Hepatocyte (in vitro differentiated cells): ENCODE measurements around the gene FUT1. TPM values are rescaled to one million over a fixed set of nuclear protein-coding genes. Genes with fewer than 3 reads are reported as not detected.

ENCODE experiments used
- DNase-seq: peaks from one replicate; pipeline ENCODE4 v3.0.0-alpha.2; 2016; ENCODE audit warnings: low spot score
- H2AFZ ChIP-seq: fragments of 200-600 bp; sonication (generic); 2 replicates; pipeline ENCODE4 v1.6.0; 2016; ENCODE audit warnings: antibody characterized with exemption, mild to moderate bottlenecking
- H3K27ac ChIP-seq: fragments of 200-600 bp; sonication (generic); 2 replicates; pipeline ENCODE4 v1.5.1; 2016; ENCODE audit warnings: mild to moderate bottlenecking
- H3K27me3 ChIP-seq: fragments of 200-600 bp; sonication (generic); 2 replicates; pipeline ENCODE4 v1.6.1; 2016
- H3K36me3 ChIP-seq: fragments of 200-600 bp; sonication (generic); replicated peaks from 2 replicates; pipeline ENCODE4 v1.5.1; 2016; ENCODE audit warnings: low read depth; ENCODE audit not compliant: insufficient read depth
- H3K4me1 ChIP-seq: fragments of 200-600 bp; sonication (generic); 2 replicates; pipeline ENCODE4 v1.5.1; 2016; ENCODE audit warnings: mild to moderate bottlenecking, moderate library complexity; ENCODE audit not compliant: insufficient read depth
- H3K4me2 ChIP-seq: fragments of 200-600 bp; sonication (generic); 2 replicates; pipeline ENCODE4 v1.6.0; 2016
- H3K4me3 ChIP-seq: fragments of 200-600 bp; sonication (generic); 2 replicates; pipeline ENCODE4 v1.5.1; 2016; ENCODE audit warnings: mild to moderate bottlenecking
- H3K79me2 ChIP-seq: fragments of 200-600 bp; sonication (generic); 2 replicates; pipeline ENCODE4 v1.6.0; 2017; ENCODE audit warnings: mild to moderate bottlenecking
- H3K9me2 ChIP-seq: fragments of 200-600 bp; sonication (generic); replicated peaks from 2 replicates; pipeline ENCODE4 v1.6.0; 2017; ENCODE audit warnings: mild to moderate bottlenecking; ENCODE audit not compliant: insufficient read depth
- H3K9me3 ChIP-seq: fragments of 200-600 bp; sonication (generic); 2 replicates; pipeline ENCODE4 v1.5.1; 2016; ENCODE audit warnings: low read depth, mild to moderate bottlenecking
- H4K20me1 ChIP-seq: fragments of 200-600 bp; sonication (generic); 2 replicates; pipeline ENCODE4 v1.6.0; 2016; ENCODE audit warnings: mild to moderate bottlenecking; ENCODE audit not compliant: insufficient read depth, poor library complexity, severe bottlenecking
- CTCF ChIP-seq: fragments of 200-600 bp; sonication (generic); IDR thresholded peaks from 2 replicates; pipeline ENCODE4 v1.5.1; 2016; ENCODE audit warnings: antibody characterized with exemption, mild to moderate bottlenecking; ENCODE audit not compliant: poor library complexity
- EZH2 ChIP-seq: fragments of 200-600 bp; sonication (generic); IDR thresholded peaks from 2 replicates; pipeline ENCODE4 v1.6.1; 2016; ENCODE audit warnings: antibody characterized with exemption, mild to moderate bottlenecking, borderline replicate concordance
- EZH2phosphoT487 ChIP-seq: fragments of 200-600 bp; sonication (generic); IDR thresholded peaks from one replicate; pipeline ENCODE4 v1.6.1; 2018; ENCODE audit warnings: antibody characterized with exemption, mild to moderate bottlenecking, low read depth, moderate library complexity; ENCODE audit not compliant: unreplicated experiment, severe bottlenecking
- WGBS: methylation state at CpG from one replicate; pipeline ENCODE4 v1.1.6; 2016; ENCODE audit warnings: low lambda C conversion rate; ENCODE audit errors: missing lambda C conversion rate; 5-methylcytosine and 5-hydroxymethylcytosine counted together
- polyA plus RNA-seq: library from polyadenylated mRNA; unstranded; fragments of >200 nt; fragmentation: Nextera tagmentation; extraction: Ambion mirVana; gene quantifications from 2 replicates; pipeline ENCODE4 v1.2.1, GENCODE V29; 2016
- total RNA-seq: library from RNA; depleted of rRNA; stranded (reverse); fragments of >200 nt; gene quantifications from 2 replicates; pipeline ENCODE4 v1.2.3, GENCODE V29; 2014

FUT1 gene
- total and polyA plus RNA-seq, 2 experiments from 2014 or later: 2.4 to 4.3 TPM

GRCh38 chr19:48777139-48777538 lies 24.7 kb upstream of the FUT1 start:
- no peak overlapping the region for H3K27ac ChIP-seq
- H4K20me1 ChIP-seq: no peaks in the 10 kb centered on the region
- no peaks in the 10 kb centered on the region for H3K79me2 ChIP-seq
- peaks cover 8% of the 10 kb centered on the region for H3K4me1 ChIP-seq
- H3K9me2 ChIP-seq: no peaks in the 10 kb centered on the region
- no peak overlapping the region for H2AFZ ChIP-seq
- no peak for DNase-seq
- no peaks in the 10 kb centered on the region for H3K9me3 ChIP-seq
- WGBS: 95% methylated on average over 5 of the region's 5 CpGs
- H3K4me2 ChIP-seq: no peak overlapping the region
- no peak overlapping the region for H3K4me3 ChIP-seq
- TF ChIP-seq EZH2phosphoT487: no peak
- TF ChIP-seq CTCF: no peak
- no peak for TF ChIP-seq EZH2
- no peaks in the 10 kb centered on the region for H3K36me3 ChIP-seq
- no peaks in the 10 kb centered on the region for H3K27me3 ChIP-seq

GRCh38 chr19:48772503-48772953 lies 20.1 kb upstream of the FUT1 start:
- no peaks in the 10 kb centered on the region for H3K36me3 ChIP-seq
- no peak for DNase-seq
- H3K9me3 ChIP-seq: no peaks in the 10 kb centered on the region
- H3K9me2 ChIP-seq: no peaks in the 10 kb centered on the region
- H3K27ac ChIP-seq: no peak overlapping the region
- no peaks in the 10 kb centered on the region for H3K4me1 ChIP-seq
- H2AFZ ChIP-seq: no peak overlapping the region
- no peaks in the 10 kb centered on the region for H4K20me1 ChIP-seq
- WGBS: 85% methylated on average over 13 of the region's 13 CpGs
- no peaks in the 10 kb centered on the region for H3K27me3 ChIP-seq
- H3K4me3 ChIP-seq: no peak overlapping the region
- H3K4me2 ChIP-seq: no peak overlapping the region
- TF ChIP-seq CTCF: no peak
- no peak for TF ChIP-seq EZH2phosphoT487
- TF ChIP-seq EZH2: no peak
- no peaks in the 10 kb centered on the region for H3K79me2 ChIP-seq

- H3K4me3 ChIP-seq: no peak overlapping the region
- WGBS: 84% methylated on average over 20 of the region's 20 CpGs
- no peak overlapping the region for H3K27ac ChIP-seq
- no peaks in the 10 kb centered on the region for H3K9me2 ChIP-seq
- H3K4me2 ChIP-seq: no peak overlapping the region
- H3K9me3 ChIP-seq: no peaks in the 10 kb centered on the region
- H3K4me1 ChIP-seq: no peaks in the 10 kb centered on the region
- H2AFZ ChIP-seq: no peak overlapping the region
- no peak for DNase-seq
- H3K79me2 ChIP-seq: no peaks in the 10 kb centered on the region
- no peak for TF ChIP-seq CTCF
- no peak for TF ChIP-seq EZH2
- no peak for TF ChIP-seq EZH2phosphoT487
- H3K27me3 ChIP-seq: no peaks in the 10 kb centered on the region
- H3K36me3 ChIP-seq: no peaks in the 10 kb centered on the region
- no peaks in the 10 kb centered on the region for H4K20me1 ChIP-seq
Observed at GRCh38 chr19:48770734-48771472, 18.5 kb upstream of the FUT1 start.
